ENCODE results near the gene ENDOD1. TPM values are rescaled to one million over a fixed set of nuclear protein-coding genes. Genes with fewer than 3 reads are reported as not detected.

ENDOD1 gene
- total RNA-seq, 1 donor from 2014 or later, result 4.5 TPM

- Mint-ChIP-seq H3K36me3 (ENCODE audit: low read depth, unreplicated experiment) (no peaks in the 10 kb centered on the region), H3K27me3 (ENCODE audit: unreplicated experiment) (no peaks in the 10 kb centered on the region), H3K9me3 (ENCODE audit: unreplicated experiment) (no peaks in the 10 kb centered on the region), H3K4me1 (ENCODE audit: unreplicated experiment) (peaks cover 7% of the 10 kb centered on the region), H3K4me3 (ENCODE audit: unreplicated experiment) (no peak overlapping the region), H3K27ac (ENCODE audit: unreplicated experiment) (no peak overlapping the region)
- TF ChIP-seq, protein P1, sequence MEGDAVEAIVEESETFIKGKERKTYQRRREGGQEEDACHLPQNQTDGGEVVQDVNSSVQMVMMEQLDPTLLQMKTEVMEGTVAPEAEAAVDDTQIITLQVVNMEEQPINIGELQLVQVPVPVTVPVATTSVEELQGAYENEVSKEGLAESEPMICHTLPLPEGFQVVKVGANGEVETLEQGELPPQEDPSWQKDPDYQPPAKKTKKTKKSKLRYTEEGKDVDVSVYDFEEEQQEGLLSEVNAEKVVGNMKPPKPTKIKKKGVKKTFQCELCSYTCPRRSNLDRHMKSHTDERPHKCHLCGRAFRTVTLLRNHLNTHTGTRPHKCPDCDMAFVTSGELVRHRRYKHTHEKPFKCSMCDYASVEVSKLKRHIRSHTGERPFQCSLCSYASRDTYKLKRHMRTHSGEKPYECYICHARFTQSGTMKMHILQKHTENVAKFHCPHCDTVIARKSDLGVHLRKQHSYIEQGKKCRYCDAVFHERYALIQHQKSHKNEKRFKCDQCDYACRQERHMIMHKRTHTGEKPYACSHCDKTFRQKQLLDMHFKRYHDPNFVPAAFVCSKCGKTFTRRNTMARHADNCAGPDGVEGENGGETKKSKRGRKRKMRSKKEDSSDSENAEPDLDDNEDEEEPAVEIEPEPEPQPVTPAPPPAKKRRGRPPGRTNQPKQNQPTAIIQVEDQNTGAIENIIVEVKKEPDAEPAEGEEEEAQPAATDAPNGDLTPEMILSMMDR (IDR thresholded peaks at IDR 0.05; ENCODE audit: unreplicated experiment), result no peak
- DNase-seq (ENCODE audit: low spot score), result no peak
These were observed 30.6 kb upstream of the ENDOD1 start for GRCh38 chr11:95059046-95059445.

GRCh38 chr11:95065336-95065735 lies 24.3 kb upstream of the ENDOD1 start:
- peaks cover 13% of the 10 kb centered on the region for H3K4me1 Mint-ChIP-seq (ENCODE audit: unreplicated experiment)
- no peak overlapping the region for H3K4me3 Mint-ChIP-seq (ENCODE audit: unreplicated experiment)
- H3K36me3 Mint-ChIP-seq (ENCODE audit: low read depth, unreplicated experiment), result no peaks in the 10 kb centered on the region
- H3K9me3 Mint-ChIP-seq (ENCODE audit: unreplicated experiment), result no peaks in the 10 kb centered on the region
- TF ChIP-seq, protein P1 (IDR thresholded peaks at IDR 0.05; ENCODE audit: unreplicated experiment), result no peak
- no peak for DNase-seq (ENCODE audit: low spot score)
- H3K27ac Mint-ChIP-seq (ENCODE audit: unreplicated experiment), result no peak overlapping the region
- H3K27me3 Mint-ChIP-seq (ENCODE audit: unreplicated experiment), result peaks cover 4% of the 10 kb centered on the region

GRCh38 chr11:95066716-95067038 lies 23.0 kb upstream of the ENDOD1 start, which contains the start of gene SRSF8:
Gene SRSF8, plus strand, starts transcription at chr11:95066919. Its CDS starts 308 bp downstream, at chr11:95067227.
- Mint-ChIP-seq H3K27ac (ENCODE audit: unreplicated experiment) (peak within 1 kb of the TSS; percentile 91), H3K36me3 (ENCODE audit: low read depth, unreplicated experiment) (no peaks in the 10 kb centered on the region), H3K4me1 (ENCODE audit: unreplicated experiment) (peaks cover 13% of the 10 kb centered on the region), H3K4me3 (ENCODE audit: unreplicated experiment) (peak within 1 kb of the TSS; percentile 99), H3K9me3 (ENCODE audit: unreplicated experiment) (no peaks in the 10 kb centered on the region), H3K27me3 (ENCODE audit: unreplicated experiment) (peaks cover 4% of the 10 kb centered on the region)
- TF ChIP-seq, protein P1 (IDR thresholded peaks at IDR 0.05; ENCODE audit: unreplicated experiment), result no peak
- no peak for DNase-seq (ENCODE audit: low spot score)

GRCh38 chr11:95067039-95067840 lies 22.4 kb upstream of the ENDOD1 start:
- Mint-ChIP-seq H3K27ac (ENCODE audit: unreplicated experiment) (peak overlapping the region; percentile 91), H3K4me1 (ENCODE audit: unreplicated experiment) (peaks cover 13% of the 10 kb centered on the region), H3K4me3 (ENCODE audit: unreplicated experiment) (peak overlapping the region; percentile 99), H3K9me3 (ENCODE audit: unreplicated experiment) (no peaks in the 10 kb centered on the region), H3K36me3 (ENCODE audit: low read depth, unreplicated experiment) (no peaks in the 10 kb centered on the region), H3K27me3 (ENCODE audit: unreplicated experiment) (peaks cover 4% of the 10 kb centered on the region)
- DNase-seq (ENCODE audit: low spot score), result peak; percentile 86
- TF ChIP-seq, protein P1 (IDR thresholded peaks at IDR 0.05; ENCODE audit: unreplicated experiment), result peak; percentile 30

- peaks cover 13% of the 10 kb centered on the region for H3K4me1 Mint-ChIP-seq (ENCODE audit: unreplicated experiment)
- H3K36me3 Mint-ChIP-seq (ENCODE audit: low read depth, unreplicated experiment), result no peaks in the 10 kb centered on the region
- H3K9me3 Mint-ChIP-seq (ENCODE audit: unreplicated experiment), result no peaks in the 10 kb centered on the region
- TF ChIP-seq, protein P1 (IDR thresholded peaks at IDR 0.05; ENCODE audit: unreplicated experiment), result no peak
- H3K27ac Mint-ChIP-seq (ENCODE audit: unreplicated experiment), result peak overlapping the region; percentile 91
- DNase-seq (ENCODE audit: low spot score), result no peak
- peaks cover 4% of the 10 kb centered on the region for H3K27me3 Mint-ChIP-seq (ENCODE audit: unreplicated experiment)
- H3K4me3 Mint-ChIP-seq (ENCODE audit: unreplicated experiment), result peak overlapping the region; percentile 99
These were observed 21.8 kb upstream of the ENDOD1 start for GRCh38 chr11:95067841-95068219.

Data from endothelial cell (in vitro differentiated cells).